IPS DF 4.7 (cell line): ENCODE measurements around the gene AP3B2.

Experiments used
- DNase-seq: peaks from one replicate; pipeline ENCODE4 v3.0.0-alpha.2; 2013; ENCODE audit warnings: low spot score; ENCODE audit errors: extremely low read depth

AP3B2 gene

DNA sequence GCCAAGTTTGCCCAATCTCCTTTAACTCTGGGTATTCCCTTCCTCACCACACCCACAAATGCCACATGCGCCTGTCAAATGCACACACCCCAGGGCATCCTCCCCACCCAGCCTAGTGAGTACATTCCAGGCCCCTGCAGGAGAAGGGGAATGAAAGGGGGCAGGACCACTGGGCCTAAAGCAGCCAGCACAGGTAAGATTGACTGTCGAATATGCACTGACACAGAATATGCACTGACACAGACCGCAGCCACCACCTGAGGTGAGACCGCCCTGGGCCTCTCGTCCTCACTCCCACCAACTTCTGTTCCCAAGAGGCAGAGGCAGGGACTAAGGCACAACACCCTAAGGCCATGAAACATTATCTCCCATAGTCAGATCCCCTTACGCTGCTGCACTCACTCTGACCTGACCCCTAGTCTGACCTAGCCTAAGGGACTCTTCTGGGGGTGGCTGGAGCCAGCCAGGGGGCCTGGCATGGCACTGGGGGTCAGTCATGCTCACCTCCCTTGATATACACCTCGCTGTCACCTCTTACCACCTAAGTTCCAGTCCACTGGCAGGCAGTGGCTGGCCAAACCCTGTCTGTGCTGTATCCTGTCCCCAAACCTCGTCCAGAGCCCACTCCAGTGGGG is 10.8 kb downstream of the AP3B2 start:
- no peak for DNase-seq

DNA sequence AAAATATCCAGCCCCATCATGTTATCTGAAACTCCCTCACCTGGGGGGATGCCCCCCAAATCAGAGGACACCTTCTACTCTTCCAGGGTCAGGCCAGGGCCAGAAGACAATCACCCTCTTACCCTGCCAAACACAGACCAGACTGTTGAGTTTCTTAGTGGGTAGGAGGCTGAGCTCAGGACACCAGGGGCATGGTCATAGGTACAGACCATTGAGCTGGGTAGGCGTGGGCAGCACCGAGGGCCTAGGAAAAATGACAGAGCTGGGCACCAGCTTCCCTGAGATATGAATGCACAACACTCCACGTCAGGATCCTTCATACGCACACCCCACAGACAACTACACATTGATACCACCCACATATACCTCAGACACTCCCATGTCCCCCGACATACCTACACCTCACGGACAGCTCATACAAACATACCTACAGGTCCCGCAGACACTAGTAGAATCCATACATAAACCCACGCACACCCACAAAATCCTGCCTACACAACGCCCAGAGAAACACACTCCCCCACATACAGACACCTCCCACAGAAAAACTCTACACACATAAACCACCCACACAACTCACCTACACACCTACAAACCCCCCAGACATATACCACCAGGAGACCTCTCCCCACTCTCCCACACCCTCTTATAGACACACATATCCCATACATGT is 11.8 kb downstream of the AP3B2 start:
- DNase-seq: no peak

DNA sequence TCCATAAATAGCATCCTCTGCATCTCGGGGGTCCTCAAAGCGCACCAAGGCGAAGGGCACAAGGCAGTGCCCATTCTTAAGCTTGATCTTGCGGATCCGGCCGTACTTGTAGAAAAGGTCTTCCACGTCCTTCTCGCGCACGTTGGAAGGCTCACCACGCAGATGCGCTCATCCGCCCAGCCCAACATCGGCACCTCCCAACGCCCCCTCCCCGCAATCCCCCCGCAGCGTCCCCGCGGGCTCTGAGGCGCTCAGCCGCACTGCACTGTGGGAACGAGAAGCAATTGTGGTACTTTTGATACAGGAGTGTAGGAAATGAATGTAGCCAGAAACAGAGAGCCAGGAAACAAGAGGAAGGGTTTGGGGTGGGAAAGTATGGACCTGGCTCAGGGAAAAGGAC is 17.5 kb downstream of the AP3B2 start:
- no peak for DNase-seq

DNA sequence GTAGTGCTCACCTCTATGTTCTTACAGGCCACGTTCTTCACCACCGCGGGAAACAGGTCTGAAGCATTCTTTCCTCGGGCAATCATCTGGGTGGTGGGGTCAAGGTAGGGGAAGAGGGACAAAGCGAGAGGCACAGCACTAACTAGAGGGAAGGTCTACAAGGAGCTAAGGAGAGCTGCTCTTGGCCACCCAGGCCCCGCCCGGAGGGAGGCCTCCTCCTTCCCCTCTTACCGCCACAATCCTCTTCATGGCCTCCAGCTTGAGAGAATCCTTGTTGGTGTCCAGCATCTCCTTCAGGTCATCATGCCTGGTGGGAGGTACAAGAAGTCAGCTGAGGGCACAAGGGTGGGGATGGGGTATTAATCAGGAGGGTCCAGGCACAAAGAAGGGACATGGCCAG is 20.5 kb downstream of the AP3B2 start:
- DNase-seq: no peak

DNA sequence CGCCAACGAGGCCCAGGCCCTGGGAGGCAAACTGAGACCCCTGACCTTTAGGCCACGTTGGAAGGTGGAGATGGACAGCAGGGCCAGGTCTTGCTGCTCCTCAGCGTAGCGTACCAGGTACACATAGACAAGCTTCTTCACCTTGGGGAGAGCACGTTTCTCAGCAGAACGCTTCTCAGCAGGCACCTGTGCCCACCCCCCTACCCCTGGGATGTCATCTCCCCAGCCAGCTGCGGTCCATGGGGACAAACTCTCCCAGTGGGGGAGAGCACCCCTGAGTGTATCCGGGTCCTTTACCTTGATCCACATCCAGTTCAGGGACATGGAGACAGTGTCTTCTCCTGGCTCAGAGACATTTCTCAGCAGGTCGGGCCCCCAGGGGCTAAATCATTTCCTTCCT is 21.0 kb downstream of the AP3B2 start:
- DNase-seq: no peak

DNA sequence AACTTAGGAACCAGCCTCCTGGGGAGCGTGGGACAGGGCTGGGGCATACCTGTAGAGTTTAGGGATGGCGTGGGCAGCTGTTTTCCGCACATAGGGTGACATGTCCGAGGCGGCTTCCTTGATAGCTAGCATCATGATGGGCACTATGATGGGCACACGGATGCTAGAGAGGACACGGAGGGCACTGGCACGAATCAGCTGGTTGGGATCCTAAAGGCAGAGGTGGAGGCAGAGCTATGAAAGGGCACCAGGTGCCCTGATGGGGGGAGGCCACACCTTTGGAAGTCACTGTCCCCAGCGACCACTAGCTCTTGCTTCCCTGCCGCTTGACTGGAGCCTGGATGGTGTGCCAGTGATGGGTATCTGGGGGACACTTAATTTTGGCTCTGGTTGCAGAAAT is 28.3 kb downstream of the AP3B2 start:
- DNase-seq: no peak

DNA sequence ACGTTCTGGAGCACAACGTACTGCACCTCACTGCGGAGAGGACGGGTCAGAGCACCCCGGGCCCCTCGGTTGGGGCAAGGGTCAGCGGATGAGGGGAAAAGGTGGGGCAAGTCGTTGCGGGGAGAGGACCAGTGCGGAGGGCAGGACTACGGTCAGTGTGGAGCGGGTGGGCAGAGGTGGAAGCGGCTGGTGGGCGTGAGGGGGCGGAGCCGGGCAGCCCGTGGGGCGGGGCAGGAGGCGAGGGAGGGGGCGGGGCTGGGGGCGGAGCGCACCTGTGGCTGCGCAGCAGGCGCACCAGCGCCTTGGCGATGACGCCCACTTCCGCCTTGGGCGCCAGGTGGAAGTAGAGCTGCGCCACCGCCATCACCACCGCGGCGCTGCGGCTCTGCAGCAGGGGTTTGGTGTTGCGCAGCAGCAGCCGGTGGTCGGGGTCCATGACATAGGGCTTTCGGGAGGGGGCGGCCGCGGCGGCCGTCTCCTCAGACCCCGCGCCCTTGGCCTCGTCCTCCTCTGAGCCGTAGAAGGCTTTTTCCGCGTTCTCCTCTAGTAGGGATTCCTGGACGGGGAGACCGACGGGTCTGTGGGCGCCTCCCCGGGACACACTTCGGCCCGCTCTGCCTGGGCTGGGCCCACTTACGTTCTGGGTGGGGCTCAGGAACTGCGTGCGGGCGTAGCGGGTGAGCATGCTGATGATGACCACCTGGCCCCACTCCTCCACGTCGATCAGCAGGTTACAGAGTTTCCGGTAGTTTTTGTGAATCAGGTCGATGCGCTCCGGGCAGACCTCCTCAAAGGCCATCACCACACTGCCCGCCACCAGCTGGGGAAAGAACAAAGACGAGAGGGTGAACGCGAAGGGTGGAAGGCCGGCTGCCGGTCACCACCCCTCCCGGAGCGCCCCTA is 29.2 kb downstream of the AP3B2 start:
- peak; percentile 72 for DNase-seq

DNA sequence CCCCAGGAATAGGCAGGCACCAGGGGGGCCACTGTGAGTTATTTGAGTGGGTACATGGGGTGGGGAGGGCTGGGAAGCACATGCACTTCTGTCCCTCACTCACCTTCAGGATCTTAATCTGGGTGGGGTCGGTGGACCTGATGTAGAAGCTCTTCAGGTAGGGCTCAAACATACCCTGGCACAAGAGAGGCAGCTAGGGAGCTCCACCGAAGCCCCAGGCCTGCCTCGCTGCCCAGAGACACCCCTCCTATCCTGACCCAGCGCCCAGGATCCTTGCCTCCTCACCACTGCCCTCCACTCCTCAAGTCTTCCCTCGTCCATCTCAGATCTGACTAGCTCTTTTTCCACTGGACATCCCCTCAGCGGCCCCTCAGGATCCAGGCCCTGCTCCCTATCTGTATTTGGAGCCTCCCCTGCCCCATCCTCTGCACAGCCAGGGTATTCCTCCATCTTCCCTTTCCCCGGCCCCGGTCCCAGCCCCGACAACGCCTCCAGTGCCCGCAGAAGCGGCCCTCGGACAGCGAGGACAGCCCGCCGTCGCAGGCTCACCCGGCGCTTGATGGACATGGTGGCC is 30.0 kb downstream of the AP3B2 start:
- DNase-seq: no peak

DNA sequence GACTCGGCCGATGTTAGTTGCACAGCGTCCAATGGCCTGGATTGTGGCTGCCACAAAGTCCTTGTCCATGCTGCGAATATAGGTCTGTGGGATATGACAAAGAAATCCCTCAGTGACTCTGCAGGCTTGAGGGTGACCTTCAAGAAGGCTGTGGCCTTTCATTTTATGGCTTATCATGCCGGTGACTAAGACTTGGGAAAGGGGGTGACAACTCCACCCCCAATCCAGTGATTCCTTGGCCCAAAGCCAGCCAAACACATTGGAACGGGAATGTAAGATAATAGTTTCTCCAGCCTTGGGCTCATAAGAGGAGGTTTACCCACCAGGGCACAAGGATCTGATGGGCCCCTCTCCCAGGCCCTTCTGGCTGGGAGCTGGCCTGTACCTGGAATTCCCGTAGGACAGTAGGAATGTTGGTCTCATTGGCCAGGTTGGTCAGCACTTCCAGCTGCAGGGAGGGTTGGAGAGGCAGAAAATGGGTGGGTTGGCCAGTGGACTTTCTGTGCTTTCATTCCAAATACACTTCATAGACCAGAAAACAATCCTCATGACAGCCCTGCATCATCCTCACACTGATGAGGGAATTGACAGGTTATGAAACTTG is 31.9 kb downstream of the AP3B2 start:
- no peak for DNase-seq

DNA sequence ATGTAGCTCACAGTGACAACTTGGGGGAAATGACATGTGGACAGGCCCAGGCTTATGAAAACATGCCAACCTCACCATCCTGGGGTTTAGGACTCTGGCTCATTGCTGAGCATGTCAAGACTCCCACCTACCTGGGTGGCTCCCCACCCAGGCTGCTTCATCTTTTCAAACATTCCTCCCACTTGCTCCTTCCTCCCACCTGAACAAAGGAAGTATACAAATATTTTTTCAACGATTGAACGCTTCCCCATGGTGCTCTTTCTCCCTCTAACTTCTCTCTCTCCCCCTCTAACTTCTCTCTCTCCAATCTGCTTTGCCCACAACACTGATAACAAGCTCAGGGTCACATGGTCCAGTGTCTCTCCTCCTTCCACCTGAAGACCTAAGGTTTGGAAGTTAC is 34.8 kb downstream of the AP3B2 start:
- DNase-seq: no peak

DNA sequence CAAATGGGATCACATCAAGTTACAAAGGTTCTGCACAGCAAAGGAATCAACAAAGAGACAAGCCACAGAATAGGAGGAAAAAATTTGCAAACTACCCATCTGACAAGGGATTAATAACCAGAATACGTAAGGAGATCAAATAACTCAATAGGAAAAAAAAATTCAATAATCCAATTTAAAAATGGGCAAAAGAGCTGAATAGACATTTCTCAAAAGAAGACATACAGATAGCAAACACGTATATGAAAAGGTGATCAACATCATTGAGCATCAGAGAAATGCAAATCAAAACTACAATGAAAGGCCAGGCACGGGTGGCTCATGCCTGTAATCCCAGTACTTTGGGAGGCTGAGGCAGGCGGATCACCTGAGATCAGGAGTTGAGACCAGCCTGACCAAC is 39.0 kb downstream of the AP3B2 start:
- no peak for DNase-seq

DNA sequence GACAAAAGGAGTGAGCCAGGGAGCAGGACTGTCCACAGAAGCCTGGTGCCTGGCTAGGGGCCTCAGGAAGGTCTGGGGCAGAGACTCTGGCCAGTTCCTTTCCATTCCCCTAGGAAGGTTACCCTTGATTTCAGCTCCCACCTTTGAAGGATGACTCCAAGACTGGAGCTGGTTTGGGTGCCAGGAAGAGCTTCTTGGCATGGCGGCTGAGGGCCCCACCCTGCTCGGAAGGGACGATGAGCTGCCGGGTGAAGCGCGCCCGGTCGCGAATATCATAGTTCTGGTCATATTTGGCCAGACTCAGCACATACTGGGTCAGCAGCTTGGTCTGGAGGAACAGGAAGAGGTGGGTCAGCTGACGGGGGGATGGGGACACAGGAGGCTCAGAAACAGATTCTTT is 43.1 kb downstream of the AP3B2 start:
- no peak for DNase-seq

DNA sequence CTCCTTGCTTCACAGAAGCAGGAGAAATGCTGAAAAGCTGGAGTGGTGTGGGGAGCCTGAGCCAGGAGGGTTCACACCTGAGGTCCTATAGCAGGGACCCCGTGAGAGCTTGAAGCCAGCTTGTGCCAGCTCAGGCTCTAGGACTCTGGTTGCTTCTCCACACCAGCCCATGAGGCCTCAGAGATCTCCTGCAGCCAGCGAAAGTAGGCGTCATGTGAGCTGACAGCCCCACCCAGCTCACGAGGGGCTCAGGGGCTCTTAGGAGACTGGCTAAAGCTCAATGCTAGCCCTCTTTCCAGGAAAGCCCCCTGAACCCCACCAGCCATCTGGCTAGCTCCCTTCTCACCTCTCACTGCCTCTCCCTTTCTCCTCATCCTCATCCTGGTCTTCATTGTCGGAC is 45.7 kb downstream of the AP3B2 start:
- no peak for DNase-seq

DNA sequence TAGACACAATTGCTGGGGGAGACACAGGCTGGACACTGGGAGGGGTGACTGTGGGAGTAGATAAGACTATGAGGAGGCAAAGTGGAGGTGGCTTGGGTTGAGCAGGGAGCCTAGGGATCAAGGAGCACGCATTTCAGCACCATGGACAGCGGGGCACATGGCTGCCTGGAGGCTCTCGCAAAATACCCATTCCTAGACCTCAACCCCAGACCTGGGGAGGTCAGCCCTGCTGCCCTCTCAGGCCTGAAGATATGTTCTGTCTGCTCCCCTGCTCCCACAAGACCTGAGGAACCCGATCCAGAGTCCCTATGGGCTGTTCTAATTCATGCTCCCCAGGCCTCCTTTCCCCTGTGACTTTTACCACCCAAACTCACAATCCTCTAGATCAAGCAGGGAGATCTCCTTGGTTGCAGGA is 46.5 kb downstream of the AP3B2 start:
- no peak for DNase-seq

DNA sequence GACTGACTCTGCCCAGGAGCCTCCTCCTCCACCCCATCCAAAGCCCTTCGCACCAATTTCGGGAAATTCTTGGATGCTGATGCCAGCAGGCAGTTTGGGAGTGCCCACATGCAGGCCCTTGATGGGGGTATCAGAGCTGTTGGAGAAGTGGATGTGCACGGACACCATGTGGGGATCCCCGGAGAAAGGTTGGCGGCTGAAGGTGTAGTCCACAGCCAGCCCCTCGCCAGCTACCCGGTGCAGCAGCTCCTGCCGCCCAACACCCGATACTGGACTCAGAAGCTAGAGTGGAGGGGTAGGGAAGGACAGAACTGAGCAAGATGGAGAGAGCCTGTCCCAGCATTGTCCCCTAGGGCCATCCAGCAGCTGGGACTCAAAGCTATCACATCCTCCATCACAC is 47.0 kb downstream of the AP3B2 start:
- no peak for DNase-seq

DNA sequence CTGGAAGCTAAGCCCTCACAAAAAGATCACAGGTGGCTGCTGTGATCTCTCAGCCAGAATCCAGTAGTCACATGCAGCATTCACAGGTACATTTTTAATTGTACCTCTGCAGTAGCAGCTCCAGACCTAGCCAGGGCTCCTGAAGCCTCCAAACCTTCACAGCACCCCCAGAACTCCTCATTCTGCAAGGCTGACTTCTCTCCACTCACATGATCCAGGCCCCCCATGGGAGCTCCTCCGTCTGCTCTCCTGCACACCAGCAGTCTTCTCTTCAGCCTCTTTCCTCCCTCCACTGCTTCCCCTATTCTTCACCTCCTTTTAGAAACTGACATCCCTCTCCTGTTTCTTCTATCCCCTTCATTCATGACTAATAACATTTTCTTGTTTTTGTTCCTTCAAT is 49.3 kb downstream of the AP3B2 start:
- DNase-seq: no peak

DNA sequence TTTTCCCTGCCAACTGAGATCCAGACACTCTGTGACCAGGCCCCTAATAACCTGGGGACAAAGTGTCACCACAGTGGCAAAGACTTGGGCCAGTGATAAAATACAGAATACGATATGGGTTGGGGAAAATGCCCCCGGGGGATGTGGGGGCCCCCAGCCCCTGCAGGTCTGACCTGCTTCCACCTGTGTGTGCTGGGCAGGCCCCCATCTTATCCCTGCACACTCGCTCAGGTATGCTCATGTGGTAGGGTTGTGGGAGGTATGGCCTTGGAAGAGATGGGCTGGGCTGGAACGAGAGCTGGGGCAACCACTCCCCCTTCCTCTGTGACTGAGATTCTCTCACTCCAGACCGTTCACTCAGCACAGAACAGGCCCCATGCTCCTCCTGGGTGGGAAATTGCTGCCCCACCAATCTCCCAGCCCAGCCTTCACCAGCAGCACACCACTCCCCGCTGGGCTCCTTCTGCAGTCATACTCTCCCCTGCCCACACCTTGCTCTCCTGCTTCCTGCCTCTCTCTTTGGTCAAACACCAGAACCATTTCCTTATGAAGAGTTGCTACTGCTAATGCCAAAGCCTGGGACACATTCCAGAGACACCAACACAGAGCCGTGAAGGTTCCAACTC is 52.9 kb downstream of the AP3B2 start:
- no peak for DNase-seq

DNA sequence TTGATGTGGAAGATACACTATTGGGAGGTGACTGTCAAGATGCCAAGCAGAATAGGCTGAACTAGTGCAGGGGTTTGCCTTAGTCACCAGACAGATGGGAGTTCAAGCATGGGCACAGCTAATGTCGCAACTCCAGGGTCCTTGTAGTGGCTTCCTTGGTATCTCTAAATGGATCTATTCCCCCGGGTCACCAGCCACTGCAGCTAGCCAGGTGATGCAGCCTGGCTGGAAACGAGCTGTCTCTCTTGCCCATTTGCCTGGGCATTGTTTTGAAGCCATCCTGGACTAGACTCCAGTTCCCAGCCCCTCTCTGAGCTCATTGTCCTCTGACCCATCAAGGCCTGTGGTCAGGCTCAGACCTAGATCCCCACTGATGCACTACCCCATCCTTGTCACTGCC is 54.1 kb downstream of the AP3B2 start:
- DNase-seq: no peak

DNA sequence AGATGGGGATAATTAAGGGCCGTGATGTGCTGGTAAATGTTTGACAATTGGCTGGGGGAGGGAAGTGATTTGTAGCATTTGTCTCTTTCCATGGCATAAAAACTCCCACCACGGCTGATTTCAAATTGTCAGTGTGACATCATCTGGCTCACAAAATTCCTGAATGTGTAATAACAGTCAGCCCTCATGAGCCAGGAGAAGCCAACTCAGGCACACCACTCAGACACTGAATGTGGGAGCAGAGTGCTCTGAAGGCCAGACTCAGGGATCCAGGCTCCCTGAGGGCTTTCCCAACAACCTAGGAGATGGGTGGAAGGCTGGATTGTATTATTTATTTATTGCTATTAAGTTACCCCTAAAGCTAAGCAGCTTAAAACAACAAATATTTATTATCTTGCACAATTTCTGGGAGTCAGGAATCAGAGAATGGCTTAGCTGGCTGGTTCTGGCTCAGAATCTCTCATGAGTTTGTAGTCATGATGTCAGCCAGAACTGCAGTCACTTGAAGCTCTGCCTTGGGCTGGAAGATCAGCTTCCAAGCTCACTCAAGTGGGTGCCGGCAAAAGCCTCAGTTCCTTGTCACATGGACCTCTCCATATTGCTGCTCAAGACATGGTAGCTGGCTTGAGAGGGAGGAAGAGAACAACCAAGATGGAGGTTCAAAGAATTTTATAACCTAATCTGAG is 56.0 kb downstream of the AP3B2 start:
- DNase-seq: no peak

DNA sequence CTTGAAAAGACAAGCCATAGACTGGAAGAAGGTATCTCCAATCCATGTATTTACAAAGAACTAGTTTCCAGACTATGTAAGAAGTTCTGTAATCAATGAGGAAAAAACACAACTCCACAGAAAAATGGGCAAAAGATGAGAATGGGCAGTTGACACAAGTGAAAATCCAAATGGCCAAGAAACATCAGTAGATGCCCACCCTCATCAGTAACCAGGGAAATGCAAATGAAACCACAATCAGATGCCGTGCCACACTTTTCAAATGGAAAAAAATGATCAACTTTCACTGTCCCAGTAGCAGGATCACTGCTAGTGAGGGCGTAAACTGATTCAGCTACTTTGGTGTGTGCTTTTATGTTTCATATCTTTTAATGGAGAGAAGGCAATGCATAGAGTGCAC is 58.0 kb downstream of the AP3B2 start:
- DNase-seq: no peak
